Keratinocyte (primary cell): ENCODE measurements around the gene RGS6.

Source experiments
- EZH2 ChIP-seq: IDR thresholded peaks from one replicate; pipeline ENCODE4 v1.6.1; 2012; ENCODE audit warnings: inconsistent platforms, mild to moderate bottlenecking, low read length, moderate library complexity
- TF ChIP-seq, protein P1 (sequence below), 3 experiments: IDR thresholded peaks in 1 of 3; conservative IDR thresholded peaks in 1 of 3; optimal IDR thresholded peaks in 1 of 3; 2 replicates in 2 of 3; 3 replicates in 1 of 3; pipeline versions ENCODE3 to v1.5.1; 2011; ENCODE audit warnings: low read length in 3 of 3, mild to moderate bottlenecking in 3 of 3, moderate library complexity in 2 of 3, control low read depth in 1 of 3, inconsistent platforms in 1 of 3; ENCODE audit not compliant: insufficient read depth in 2 of 3; ENCODE audit errors: extremely low read depth in 1 of 3

DNA sequence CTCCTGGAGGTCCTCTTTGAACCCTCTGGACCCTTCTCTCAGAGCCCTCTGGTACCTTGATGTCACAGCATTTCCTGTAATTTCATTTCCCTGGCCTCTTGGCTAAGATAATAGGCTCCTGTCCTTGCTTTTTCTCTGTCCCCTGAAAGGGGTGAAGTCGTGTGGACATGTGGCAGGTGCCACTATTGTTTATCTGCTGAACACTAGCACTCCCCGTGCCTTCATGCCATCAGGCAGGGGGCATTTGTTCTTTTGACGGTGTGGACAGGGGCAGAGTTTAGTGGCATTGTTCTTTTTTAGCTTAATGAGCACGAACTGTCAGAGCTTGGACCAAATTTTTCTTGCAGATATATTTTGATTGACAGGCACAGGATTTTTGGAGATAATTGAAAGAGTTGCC is 166.0 kb downstream of the RGS6 start:
- TF ChIP-seq, protein P1, sequence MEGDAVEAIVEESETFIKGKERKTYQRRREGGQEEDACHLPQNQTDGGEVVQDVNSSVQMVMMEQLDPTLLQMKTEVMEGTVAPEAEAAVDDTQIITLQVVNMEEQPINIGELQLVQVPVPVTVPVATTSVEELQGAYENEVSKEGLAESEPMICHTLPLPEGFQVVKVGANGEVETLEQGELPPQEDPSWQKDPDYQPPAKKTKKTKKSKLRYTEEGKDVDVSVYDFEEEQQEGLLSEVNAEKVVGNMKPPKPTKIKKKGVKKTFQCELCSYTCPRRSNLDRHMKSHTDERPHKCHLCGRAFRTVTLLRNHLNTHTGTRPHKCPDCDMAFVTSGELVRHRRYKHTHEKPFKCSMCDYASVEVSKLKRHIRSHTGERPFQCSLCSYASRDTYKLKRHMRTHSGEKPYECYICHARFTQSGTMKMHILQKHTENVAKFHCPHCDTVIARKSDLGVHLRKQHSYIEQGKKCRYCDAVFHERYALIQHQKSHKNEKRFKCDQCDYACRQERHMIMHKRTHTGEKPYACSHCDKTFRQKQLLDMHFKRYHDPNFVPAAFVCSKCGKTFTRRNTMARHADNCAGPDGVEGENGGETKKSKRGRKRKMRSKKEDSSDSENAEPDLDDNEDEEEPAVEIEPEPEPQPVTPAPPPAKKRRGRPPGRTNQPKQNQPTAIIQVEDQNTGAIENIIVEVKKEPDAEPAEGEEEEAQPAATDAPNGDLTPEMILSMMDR (optimal IDR thresholded peaks at IDR 0.05 in 1 of 3, IDR thresholded peaks at IDR 0.05 in 1 of 3, conservative IDR thresholded peaks at IDR 0.05 in 1 of 3; ENCODE audit: extremely low read depth in 1 of 3, insufficient read depth in 2 of 3, low read length in 3 of 3), result no peak
- TF ChIP-seq EZH2, result no peak
